Fibroblast of skin of left quadriceps (primary cell): Measurements from ENCODE around the gene CD79B.
A peak's percentile ranks its signal among the peaks of the same experiment; 100 is the strongest.
"Not testable (repeated sequence)": the region's sequence is repeated elsewhere in the genome, so short reads cannot be mapped to it uniquely, and the experiment has no call there.

Source experiments
- DNase-seq, 2 experiments: peaks; one replicate each; pipeline ENCODE4 v3.0.0-alpha.2; 2013; ENCODE audit warnings: low read depth in 2 of 2

Gene CD79B

GRCh38 chr17:63911041-63911635 is 21.0 kb downstream of the CD79B start, which contains the start of gene CSHL1:
Gene CSHL1, minus strand, starts transcription at chr17:63911258. Its CDS starts 62 bp downstream, at chr17:63911196.
- no peak for DNase-seq

DNA sequence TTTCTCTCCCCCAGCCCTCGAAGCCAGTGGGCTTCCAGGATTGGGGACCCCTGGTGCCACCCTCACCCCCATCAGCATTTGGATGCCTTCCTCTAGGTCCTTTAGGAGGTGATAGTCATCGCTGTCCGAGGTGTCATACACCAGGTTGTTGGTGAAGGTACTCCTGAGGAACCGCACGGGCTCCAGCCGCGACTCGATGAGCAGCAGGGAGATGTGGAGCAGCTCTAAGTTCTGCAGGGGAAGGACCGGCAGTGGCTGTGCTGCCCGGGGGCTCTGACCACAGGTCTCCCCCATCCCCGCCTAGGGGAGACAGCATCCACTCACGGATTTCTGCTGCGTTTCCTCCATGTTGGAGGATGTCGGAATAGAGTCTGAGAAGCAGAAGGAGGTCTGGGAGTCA is 22.0 kb downstream of the CD79B start:
- DNase-seq: no peak

DNA sequence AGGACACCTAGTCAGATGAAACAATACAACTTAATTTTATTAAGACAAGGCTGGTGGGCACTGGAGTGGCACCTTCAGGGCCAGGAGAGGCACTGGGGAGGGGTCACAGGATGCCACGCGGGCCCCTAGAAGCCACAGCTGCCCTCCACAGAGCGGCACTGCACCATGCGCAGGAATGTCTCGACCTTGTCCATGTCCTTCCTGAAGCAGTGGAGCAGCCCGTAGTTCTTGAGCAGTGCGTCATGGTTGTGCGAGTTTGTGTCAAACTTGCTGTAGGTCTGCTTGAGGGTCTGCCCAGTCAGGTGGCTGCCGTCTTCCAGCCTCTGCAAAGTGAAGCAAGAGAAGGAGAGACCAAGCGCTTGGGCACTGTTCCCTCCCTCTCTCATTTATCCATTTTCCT is 22.5 kb downstream of the CD79B start:
- not testable (repeated sequence) for DNase-seq

GRCh38 chr17:63907161-63907778 is 24.9 kb downstream of the CD79B start:
- DNase-seq: not testable (repeated sequence)

DNA sequence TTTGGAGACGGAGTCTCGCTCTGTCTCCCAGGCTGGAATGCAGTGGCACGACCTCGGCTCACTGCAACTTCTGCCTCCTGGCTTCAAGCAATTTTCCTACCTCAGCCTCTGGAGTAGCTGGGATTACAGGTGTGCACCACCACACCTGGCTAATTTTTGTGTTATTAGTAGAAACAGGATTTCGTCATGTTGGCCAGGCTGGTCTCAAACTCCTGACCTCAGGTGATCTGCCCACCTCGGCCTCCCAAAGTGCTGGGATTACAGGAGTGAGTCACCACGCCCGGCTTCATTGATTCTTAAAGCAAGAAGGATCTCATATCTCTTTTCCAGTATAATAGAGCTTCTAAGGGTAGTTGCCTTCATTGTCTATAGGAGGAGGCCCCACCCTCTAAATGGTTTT is 27.3 kb downstream of the CD79B start:
- not testable (repeated sequence) for DNase-seq

DNA sequence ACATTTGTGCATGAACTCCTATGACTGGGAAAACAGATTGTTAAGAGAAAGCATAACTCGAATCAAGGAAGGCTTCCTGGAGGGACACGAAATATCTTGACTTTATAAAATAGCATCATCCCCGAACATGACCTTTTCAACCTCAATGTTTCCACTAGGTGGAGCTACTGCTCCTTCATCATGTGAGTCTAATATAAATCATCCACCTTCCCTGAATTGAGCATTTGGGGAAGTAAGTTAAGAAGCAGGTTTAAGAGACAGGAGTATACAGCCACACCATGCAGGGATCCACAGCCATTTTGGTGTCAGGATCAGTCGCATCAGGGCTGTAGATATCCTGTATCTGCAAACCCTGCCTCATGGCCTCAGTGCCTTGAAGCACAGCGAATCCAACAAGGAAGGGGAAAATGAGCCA is 28.3 kb downstream of the CD79B start:
- DNase-seq: not testable (repeated sequence)

DNA sequence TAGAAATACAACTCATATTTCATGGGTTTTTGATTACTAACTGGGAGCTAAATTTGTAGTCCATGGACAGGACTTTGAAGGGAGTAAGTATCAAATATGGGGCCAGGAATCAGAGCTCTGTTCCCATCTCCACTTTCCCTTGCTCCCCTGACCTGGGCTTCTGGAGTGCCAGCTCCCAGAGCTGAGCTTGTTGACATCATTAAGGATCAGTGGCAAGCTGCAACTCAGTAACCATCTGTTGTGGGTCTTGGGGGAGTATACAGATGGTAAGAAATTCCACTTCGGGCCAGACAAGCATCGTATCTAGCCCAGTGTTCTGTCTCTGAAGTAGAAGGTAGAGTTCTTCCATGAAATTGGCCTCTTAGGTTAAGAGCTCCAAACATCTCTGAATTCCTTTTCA is 30.2 kb downstream of the CD79B start:
- DNase-seq: not testable (repeated sequence)

DNA sequence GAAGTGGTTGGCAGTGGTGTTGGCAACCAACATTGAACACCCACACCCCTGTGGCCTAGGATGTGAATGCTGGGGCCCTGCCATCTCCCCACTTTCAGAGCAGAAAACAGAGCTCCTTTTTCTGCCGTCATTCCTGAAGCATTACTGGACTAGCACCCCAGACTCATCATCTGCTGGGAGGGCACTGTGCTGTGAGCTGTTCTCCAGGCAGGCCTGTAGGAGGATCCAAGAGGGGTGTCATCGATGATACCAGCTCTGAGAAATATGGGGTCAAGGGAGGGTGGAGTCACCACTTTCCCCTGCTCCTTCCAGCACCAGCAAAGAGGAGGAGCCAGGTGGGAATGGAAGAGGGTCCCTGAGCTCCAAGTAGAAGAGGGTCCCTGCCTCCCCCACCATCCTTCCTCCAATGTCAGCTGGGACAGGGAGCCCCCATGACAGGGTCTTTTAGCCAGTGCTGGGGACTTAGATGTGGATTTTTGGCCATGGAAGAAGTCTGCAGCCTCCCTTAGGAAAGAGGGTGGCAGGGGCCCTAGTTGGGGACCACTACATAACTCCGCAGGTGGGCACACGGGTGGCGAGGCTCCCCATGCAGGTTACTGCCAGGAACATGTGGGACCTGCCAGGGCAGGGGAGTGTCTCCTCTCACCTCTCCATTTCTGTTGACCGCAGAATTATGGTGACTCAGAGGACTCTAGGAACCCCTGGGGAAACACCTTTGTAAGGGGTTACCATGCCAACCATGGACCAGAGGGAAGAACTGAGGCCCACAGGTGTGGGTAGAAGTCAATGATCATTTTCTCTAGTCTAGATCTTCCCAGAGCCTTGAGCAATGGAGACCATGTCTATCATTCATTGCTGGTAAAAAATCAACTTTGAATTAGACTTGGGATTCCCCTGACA is 33.0 kb downstream of the CD79B start:
- not testable (repeated sequence) for DNase-seq

- not testable (repeated sequence) for DNase-seq
These were observed 35.4 kb downstream of the CD79B start, which contains the start of gene CSH1 for GRCh38 chr17:63896524-63897354. Gene CSH1, minus strand, starts transcription at chr17:63896574. Its CDS starts 63 bp downstream, at chr17:63896511.

- not testable (repeated sequence) for DNase-seq
These were observed 37.3 kb downstream of the CD79B start for GRCh38 chr17:63894821-63895220.

- not testable (repeated sequence) for DNase-seq
These were observed 38.1 kb downstream of the CD79B start for GRCh38 chr17:63894021-63894420.

DNA sequence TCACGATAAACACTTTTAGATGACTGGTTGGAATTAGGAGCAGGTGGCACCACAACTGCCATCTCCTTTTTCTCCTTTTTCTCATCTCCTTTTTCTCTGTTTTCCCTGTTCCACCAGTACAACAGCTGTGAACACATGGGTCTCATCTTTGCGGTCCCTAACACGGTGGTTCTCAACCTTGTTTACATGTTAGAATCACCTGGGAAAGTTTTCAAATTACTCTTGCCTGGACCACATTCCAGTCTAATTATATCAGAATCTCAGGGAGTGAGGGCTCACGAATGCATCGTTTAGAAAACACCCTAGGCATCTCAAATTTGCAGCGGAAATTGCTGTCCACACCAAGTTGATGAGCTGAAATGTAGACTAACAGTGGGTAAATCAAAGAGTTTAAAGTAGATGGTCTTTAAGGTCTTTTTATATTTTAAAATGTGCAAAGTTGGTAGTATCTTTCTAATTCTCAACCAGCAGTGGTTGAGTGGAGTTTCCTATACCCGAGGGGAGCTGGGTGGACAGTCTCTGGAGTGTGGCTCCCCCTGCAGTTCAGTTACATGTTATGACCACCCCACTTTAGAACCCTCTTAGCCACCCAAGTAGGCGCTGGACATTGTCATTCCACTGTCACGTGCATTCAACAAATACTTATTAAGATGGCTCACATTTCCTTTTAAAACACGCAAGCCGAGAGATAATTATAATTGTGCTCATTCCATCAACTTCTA is 39.7 kb downstream of the CD79B start:
- DNase-seq: not testable (repeated sequence)

DNA sequence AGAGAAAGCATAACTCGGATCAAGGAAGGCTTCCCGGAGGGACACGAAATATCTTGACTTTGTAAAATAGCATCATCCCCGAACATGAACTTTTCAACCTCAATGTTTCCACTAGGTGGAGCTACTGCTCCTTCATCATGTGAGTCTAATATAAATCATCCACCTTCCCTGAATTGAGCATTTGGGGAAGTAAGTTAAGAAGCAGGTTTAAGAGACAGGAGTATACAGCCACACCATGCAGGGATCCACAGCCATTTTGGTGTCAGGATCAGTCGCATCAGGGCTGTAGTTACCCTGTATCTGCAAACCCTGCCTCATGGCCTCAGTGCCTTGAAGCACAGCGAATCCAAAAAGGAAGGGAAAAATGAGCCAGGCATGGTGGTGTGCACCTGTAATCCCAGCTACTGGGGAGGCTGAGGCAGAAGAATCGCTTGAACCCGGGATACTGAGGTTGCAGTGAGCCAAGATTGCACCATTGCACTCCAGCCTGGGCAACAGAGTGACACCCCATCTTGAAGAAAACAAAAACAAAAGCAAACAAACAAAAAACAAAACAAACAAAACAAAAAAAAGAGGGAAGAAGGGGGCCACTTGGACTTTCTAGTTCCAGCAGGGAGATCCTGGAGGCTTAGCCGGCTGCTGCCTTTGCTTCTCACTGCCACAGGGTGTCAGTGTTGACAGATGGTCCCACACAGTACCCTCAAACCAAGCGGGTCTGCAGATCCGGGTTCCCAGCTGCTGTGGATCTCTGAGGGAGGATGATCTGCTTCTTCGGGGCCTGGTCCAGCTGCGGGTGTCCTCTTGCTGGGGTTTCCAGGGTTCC is 42.9 kb downstream of the CD79B start:
- not testable (repeated sequence) for DNase-seq

DNA sequence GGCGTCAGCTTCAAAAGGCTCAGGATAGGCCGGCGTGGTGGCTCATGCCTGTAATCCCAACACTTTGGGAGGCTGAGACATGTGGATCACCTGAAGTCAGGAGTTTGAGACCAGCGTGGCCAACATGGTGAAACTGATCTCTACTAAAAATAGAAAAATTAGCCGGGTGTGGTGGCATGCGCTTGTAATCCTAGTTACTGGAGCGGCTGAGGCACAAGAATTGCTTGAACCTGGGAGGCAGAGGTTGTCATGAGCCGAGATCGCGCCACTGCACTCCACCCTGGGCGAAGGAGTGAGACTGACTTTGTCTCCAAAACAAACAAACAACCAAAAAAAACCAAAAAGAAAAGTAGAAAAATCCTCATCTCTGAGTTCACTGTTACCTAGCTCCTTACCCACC is 47.0 kb downstream of the CD79B start:
- not testable (repeated sequence) for DNase-seq

DNA sequence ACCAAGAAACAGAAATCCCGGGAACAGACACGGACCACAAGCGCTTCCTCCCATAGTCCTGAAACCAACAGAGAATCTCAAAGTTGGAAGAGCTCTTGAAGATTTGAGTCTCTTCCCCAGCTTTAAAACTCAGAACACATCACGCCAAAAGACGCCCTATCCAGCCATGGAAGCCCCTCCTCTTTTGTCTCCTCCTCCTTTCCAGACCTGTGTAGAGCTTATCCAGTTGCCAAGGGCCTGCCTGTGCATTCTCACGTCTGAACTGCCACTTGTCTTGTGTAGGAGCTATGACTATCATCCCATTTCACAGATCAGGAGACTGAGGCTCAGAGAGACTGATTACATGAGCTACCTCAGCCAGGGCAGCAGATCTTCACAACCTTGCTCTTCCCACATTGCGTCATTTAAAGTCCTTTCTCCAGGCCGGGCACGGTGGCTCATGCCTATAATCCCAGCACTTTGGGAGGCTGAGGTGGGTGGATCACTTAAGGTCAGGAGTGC is 49.5 kb downstream of the CD79B start:
- DNase-seq: not testable (repeated sequence)

DNA sequence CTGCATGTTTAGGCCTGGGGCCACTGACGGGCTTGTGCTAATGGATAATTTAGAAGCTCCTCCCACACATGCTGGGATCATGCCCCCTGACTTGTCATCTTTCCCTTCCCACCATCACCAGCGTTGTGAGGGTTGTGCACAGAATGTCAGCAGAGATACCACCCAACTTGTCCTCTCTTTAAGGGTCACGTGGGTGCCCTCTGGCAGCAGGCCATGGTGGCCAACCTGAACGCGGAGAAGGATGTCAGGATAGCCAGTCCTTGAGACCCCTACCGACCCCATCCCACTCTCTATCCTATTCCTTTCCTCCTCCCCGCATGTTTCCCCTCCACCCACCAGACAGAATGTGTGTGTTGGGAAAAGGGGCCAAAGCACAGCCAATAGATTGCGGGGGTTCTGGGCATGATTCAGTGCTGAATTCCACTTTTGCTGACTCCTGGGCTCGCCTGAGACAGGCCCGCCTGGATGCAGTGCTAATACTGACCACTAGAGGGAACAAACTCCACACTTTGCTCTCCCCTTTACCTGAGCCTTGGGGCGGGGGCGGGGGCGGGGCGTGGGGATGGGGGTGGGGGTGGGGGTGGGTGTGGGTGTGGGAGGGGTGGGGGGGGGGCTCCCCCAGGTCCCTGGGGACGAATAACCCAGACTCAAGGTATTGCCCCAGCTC is 50.1 kb downstream of the CD79B start, which contains the start of gene GH2:
Gene GH2, minus strand, starts transcription at position 10 of the 667 bp plus-strand sequence. CDS start 143 bp downstream, outside the sequence.
- peak in 1 of 2 experiments; percentile 11 for DNase-seq

DNA sequence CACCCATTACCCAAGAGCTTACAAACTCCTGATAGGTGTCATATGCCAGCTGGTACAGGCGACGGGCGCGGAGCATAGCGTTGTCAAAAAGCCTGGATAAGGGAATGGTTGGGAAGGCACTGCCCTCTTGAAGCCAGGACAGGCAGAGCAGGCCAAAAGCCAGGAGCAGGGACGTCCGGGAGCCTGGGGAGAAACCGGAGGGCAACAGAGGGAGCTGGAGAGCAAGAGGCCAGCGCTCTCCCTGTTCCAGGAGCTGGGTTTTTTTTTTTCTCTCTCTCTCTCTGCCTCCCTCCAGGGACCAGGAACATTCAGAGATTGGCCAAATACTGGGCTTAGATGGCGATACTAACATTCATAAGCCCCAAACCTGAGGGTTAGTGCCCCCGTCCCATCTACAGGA is 50.8 kb downstream of the CD79B start:
- DNase-seq: not testable (repeated sequence)

GRCh38 chr17:63880706-63881105 is 51.4 kb downstream of the CD79B start:
- no peak for DNase-seq
